HepG2 (cell line): ENCODE data around the gene DSCAM. TPM values are rescaled to one million over a fixed set of nuclear protein-coding genes. Genes with fewer than 3 reads are reported as not detected.

Experiments used
- ATAC-seq: fragments of 200-7000 bp; cut with Tn5 transposase; 3 replicates; pipeline ENCODE4 v1.9.1; 2020; ENCODE audit warnings: mild to moderate bottlenecking, moderate library complexity
- BruUV-seq: library from RNA; stranded (reverse); fragments of 400-500 nt; replicated peaks from 2 replicates; lab custom pipeline; 2021; lab: Mats Ljungman, UMichigan
- CTCF ChIA-PET: fragments of 300-600 bp; formaldehyde crosslinking; extraction: SDS; loops from one replicate; lab custom pipeline; 2021; ENCODE audit warnings: low total read pairs, inconsistent platforms, low intra/inter-chr PET ratio; lab: Yijun Ruan, JAX
- POLR2A ChIA-PET: fragments of 350-600 bp; sonication (Branson Sonifier 250); formaldehyde crosslinking; loops from one replicate; lab custom pipeline; 2020; ENCODE audit warnings: antibody characterized with exemption, inconsistent platforms; lab: Yijun Ruan, JAX
- DNase-seq: peaks from one replicate; pipeline ENCODE4 v3.0.0-alpha.2; 2015; ENCODE audit warnings: low spot score
- FAIRE-seq: peaks from 3 replicates; lab custom pipeline; 2011; peaks lifted over from hg19 to GRCh38; lab: Jason Lieb, UNC
- H2AFZ ChIP-seq: one replicate; pipeline ENCODE4 v1.6.1; 2011; ENCODE audit warnings: low read length, inconsistent platforms
- H3K27ac ChIP-seq: fragments of 300-600 bp; 3 replicates; pipeline ENCODE4 v1.8.0; 2011; ENCODE audit warnings: mixed run types, mild to moderate bottlenecking, mixed read lengths, low read length, inconsistent platforms; ENCODE audit not compliant: insufficient read depth; ENCODE audit errors: extremely low read length
- H3K27me3 ChIP-seq, 2 experiments: fragments of 200-600 bp in 1 of 2; 2 replicates in 1 of 2; 3 replicates in 1 of 2; pipeline versions ENCODE4 v1.6.0 to v1.8.0; 2011; ENCODE audit warnings: low read length in 2 of 2, mild to moderate bottlenecking in 2 of 2, moderate library complexity in 2 of 2, inconsistent platforms in 1 of 2; ENCODE audit not compliant: insufficient read depth in 2 of 2, control insufficient read depth in 1 of 2
- H3K36me3 ChIP-seq, 2 experiments: fragments of 200-600 bp in 1 of 2; replicated peaks in 1 of 2; 2 replicates in 1 of 2; 3 replicates in 1 of 2; pipeline versions ENCODE4 v1.5.1 to v1.8.0; 2011; ENCODE audit warnings: low read length in 2 of 2, inconsistent platforms in 1 of 2; ENCODE audit not compliant: insufficient read depth in 2 of 2, control insufficient read depth in 1 of 2
- H3K4me1 ChIP-seq: 2 replicates; pipeline ENCODE4 v1.5.1; 2012; ENCODE audit warnings: low read length, inconsistent platforms; ENCODE audit not compliant: insufficient read depth
- H3K4me2 ChIP-seq: 2 replicates; pipeline ENCODE4 v1.6.0; 2011; ENCODE audit warnings: low read depth, low read length, inconsistent platforms
- H3K4me3 ChIP-seq, 3 experiments: fragments of 200-600 bp in 1 of 3; sonication (generic), shearing (Covaris generic) in 1 of 3; replicated peaks in 1 of 3; 2 replicates each; pipeline ENCODE4 v1.5.1; 2011 to 2016; ENCODE audit warnings: low read length in 3 of 3, inconsistent platforms in 2 of 3, low read depth in 2 of 3, mild to moderate bottlenecking in 2 of 3, control low read depth in 1 of 3, mixed read lengths in 1 of 3; ENCODE audit not compliant: insufficient read depth in 1 of 3
- H3K79me2 ChIP-seq: one replicate; pipeline ENCODE4 v1.6.1; 2011; ENCODE audit warnings: low read length, inconsistent platforms; ENCODE audit not compliant: insufficient read depth
- H3K9ac ChIP-seq: 2 replicates; pipeline ENCODE4 v1.6.0; 2011; ENCODE audit warnings: mild to moderate bottlenecking, low read depth, low read length, inconsistent platforms; ENCODE audit not compliant: insufficient read depth
- H3K9me3 ChIP-seq: 2 replicates; pipeline ENCODE4 v1.5.1; 2012; ENCODE audit warnings: mild to moderate bottlenecking, low read length
- H4K20me1 ChIP-seq: 2 replicates; pipeline ENCODE4 v1.6.0; 2011; ENCODE audit warnings: inconsistent platforms, mild to moderate bottlenecking, low read length, moderate library complexity; ENCODE audit not compliant: insufficient read depth
- CSRNP1 ChIP-seq: sonication (generic); formaldehyde crosslinking; IDR thresholded peaks from 2 replicates; pipeline ENCODE4 v1.8.1; 2023; ENCODE audit warnings: mild to moderate bottlenecking, missing genetic modification reagents
- HDAC2 ChIP-seq: sonication (generic); formaldehyde crosslinking; IDR thresholded peaks from 2 replicates; pipeline ENCODE4 v1.4.0; 2020; ENCODE audit warnings: missing genetic modification reagents
- MAZ ChIP-seq, 2 experiments: sonication (generic) in 1 of 2; formaldehyde crosslinking in 1 of 2; IDR thresholded peaks; 2 replicates each; pipeline versions ENCODE4 v1.5.0 to v1.6.1; 2012 to 2020; ENCODE audit warnings: low read depth in 2 of 2, mild to moderate bottlenecking in 2 of 2, borderline replicate concordance in 1 of 2, improper control_type of control experiment in 1 of 2, low read length in 1 of 2, missing genetic modification reagents in 1 of 2, moderate library complexity in 1 of 2
- MBD4 ChIP-seq: IDR thresholded peaks from 2 replicates; pipeline ENCODE4 v1.6.1; 2012; ENCODE audit warnings: low read length, inconsistent platforms, borderline replicate concordance
- NFE2L2 ChIP-seq: fragments of 150-350 bp; IDR thresholded peaks from 2 replicates; pipeline ENCODE4 v1.6.1; 2014; ENCODE audit warnings: low read length
- PHF21A ChIP-seq: sonication (generic); formaldehyde crosslinking; IDR thresholded peaks from 2 replicates; pipeline ENCODE4 v1.5.0; 2020; ENCODE audit warnings: mild to moderate bottlenecking, missing genetic modification reagents
- RBM39 ChIP-seq: fragments of 200-400 bp; formaldehyde crosslinking; IDR thresholded peaks from one replicate; pipeline ENCODE4 v1.6.1; 2018; ENCODE audit warnings: antibody characterized with exemption, mild to moderate bottlenecking, low read depth, low read length; ENCODE audit not compliant: poor library complexity, severe bottlenecking
- REPIN1 ChIP-seq: sonication (generic); formaldehyde crosslinking; IDR thresholded peaks from 2 replicates; pipeline ENCODE4 v1.8.0; 2022; ENCODE audit warnings: missing genetic modification reagents, low read depth, mild to moderate bottlenecking, borderline replicate concordance
- TRAFD1 ChIP-seq: sonication (generic); formaldehyde crosslinking; IDR thresholded peaks from 2 replicates; pipeline ENCODE4 v1.5.1; 2020; ENCODE audit warnings: missing genetic modification reagents, mild to moderate bottlenecking, borderline replicate concordance
- U2AF1 ChIP-seq: fragments of 200-400 bp; formaldehyde crosslinking; optimal IDR thresholded peaks from 2 replicates; pipeline ENCODE3; 2017; ENCODE audit warnings: mild to moderate bottlenecking, low read depth, low read length
- ZNF124 ChIP-seq: sonication (generic); formaldehyde crosslinking; IDR thresholded peaks from 2 replicates; pipeline ENCODE4 v1.4.0; 2020; ENCODE audit warnings: missing genetic modification reagents
- ZNF564 ChIP-seq: sonication (generic); formaldehyde crosslinking; IDR thresholded peaks from 2 replicates; pipeline ENCODE4 v1.8.1; 2023; ENCODE audit warnings: mild to moderate bottlenecking, missing genetic modification reagents
- ZNF616 ChIP-seq: sonication (generic); formaldehyde crosslinking; IDR thresholded peaks from 2 replicates; pipeline ENCODE4 v1.5.0; 2020; ENCODE audit warnings: low read depth, mild to moderate bottlenecking, missing genetic modification reagents
- ZNF780A ChIP-seq: sonication (generic); formaldehyde crosslinking; IDR thresholded peaks from 2 replicates; pipeline ENCODE4 v1.8.0; 2022; ENCODE audit warnings: mild to moderate bottlenecking, missing genetic modification reagents, moderate library complexity
- WGBS: methylation state at CpG from one replicate; pipeline ENCODE4 v1.1.6; 2017; ENCODE audit warnings: low lambda C conversion rate; 5-methylcytosine and 5-hydroxymethylcytosine counted together
- in situ Hi-C: cut with HindIII; loops from 2 replicates; pipeline ENCODE4 v1.10.0; 2017; ENCODE audit warnings: low pct_unique_long_range_greater_than_20kb; ENCODE audit not compliant: extremely low pct_ligation_motif_present
- intact Hi-C: fragments of 100-400 bp; cut with micrococcal nuclease; formaldehyde crosslinking; loops from one replicate; pipeline ENCODE4 v1.10.0; 2022; ENCODE audit not compliant: unreplicated experiment
- polyA plus RNA-seq, 8 experiments: library from polyadenylated mRNA; depleted of rRNA in 3 of 8; stranded (reverse) in 7 of 8; unstranded in 1 of 8; fragments of >200 nt; fragmentation: Illumina TruSeq in 4 of 8; extraction: Trizol in 4 of 8; gene quantifications; 2 replicates each; pipeline versions ENCODE4 v1.2.1 to v1.2.3, GENCODE V29; 2011 to 2016; ENCODE audit warnings: low read depth in 4 of 8, missing spikeins in 1 of 8, mixed read lengths in 1 of 8; ENCODE audit not compliant: insufficient read depth in 1 of 8
- total RNA-seq, 5 experiments: library from RNA; depleted of rRNA; stranded (reverse); fragments of >200 nt; fragmentation: Illumina TruSeq; extraction: Trizol; gene quantifications; 2 replicates each; pipeline ENCODE4 v1.2.3, GENCODE V29; 2016; ENCODE audit warnings: low read depth in 1 of 5

DSCAM gene
- total and polyA plus RNA-seq, 2 of the 13 experiments (the other 11 are each of a cell fraction or from before 2014, with no cell fraction given), result not detected

- FAIRE-seq (no peak), DNase-seq (no peak), ATAC-seq (no peak)
- H3K9me3 ChIP-seq, result peaks cover 96% of the 10 kb centered on the region
- H3K36me3 ChIP-seq, result no peaks in the 10 kb centered on the region
- H3K79me2 ChIP-seq, result no peaks in the 10 kb centered on the region
- intact Hi-C loops, result no loop called here
- in situ Hi-C loops, result no loop called here
- no peaks in the 10 kb centered on the region for H4K20me1 ChIP-seq
- H3K4me3 ChIP-seq, result no peak overlapping the region
- no peaks in the 10 kb centered on the region for H3K4me1 ChIP-seq
- no peak overlapping the region for H3K27ac ChIP-seq
- TF ChIP-seq RBM39, result no peak
- no peak for TF ChIP-seq CSRNP1 (CRISPR knock-in tag)
- no peak for TF ChIP-seq PHF21A (CRISPR knock-in tag)
- no peak for TF ChIP-seq ZNF616 (CRISPR knock-in tag)
- TF ChIP-seq ZNF564 (CRISPR knock-in tag), result no peak
- no peak for TF ChIP-seq ZNF780A (CRISPR knock-in tag)
- TF ChIP-seq REPIN1 (CRISPR knock-in tag), result no peak
- TF ChIP-seq TRAFD1 (CRISPR knock-in tag), result no peak
- TF ChIP-seq U2AF1, result no peak
- no peak for TF ChIP-seq ZNF124 (CRISPR knock-in tag)
- no peak for TF ChIP-seq HDAC2
- TF ChIP-seq NFE2L2, result no peak
- TF ChIP-seq MBD4, result no peak
- TF ChIP-seq MAZ (IDR thresholded peaks at IDR 0.05; ENCODE audit: borderline replicate concordance, low read depth, low read length), result no peak
- no peak for TF ChIP-seq MAZ (CRISPR knock-in tag; IDR thresholded peaks at IDR 0.05; ENCODE audit: low read depth)
- H3K4me2 ChIP-seq, result no peak overlapping the region
- WGBS, result 0% methylated on average over 2 of the region's 2 CpGs
- ChIA-PET POLR2A (no interaction called here), CTCF (no interaction called here)
- H3K9ac ChIP-seq, result no peak overlapping the region
- no peaks in the 10 kb centered on the region for H3K27me3 ChIP-seq
- no TSS peak for BruUV-seq
- H2AFZ ChIP-seq, result no peak overlapping the region
Measured at GRCh38 chr21:40671716-40672115, 175.2 kb downstream of the DSCAM start.
